HepG2 (cell line): ENCODE results near the gene CHST11. TPM values are rescaled to one million over a fixed set of nuclear protein-coding genes. Genes with fewer than 3 reads are reported as not detected.

Experiments used
- ATAC-seq: fragments of 200-7000 bp; cut with Tn5 transposase; 3 replicates; pipeline ENCODE4 v1.9.1; 2020; ENCODE audit warnings: mild to moderate bottlenecking, moderate library complexity
- BruUV-seq: library from RNA; stranded (reverse); fragments of 400-500 nt; replicated peaks from 2 replicates; lab custom pipeline; 2021; lab: Mats Ljungman, UMichigan
- CTCF ChIA-PET: fragments of 300-600 bp; formaldehyde crosslinking; extraction: SDS; loops from one replicate; lab custom pipeline; 2021; ENCODE audit warnings: low total read pairs, inconsistent platforms, low intra/inter-chr PET ratio; lab: Yijun Ruan, JAX
- POLR2A ChIA-PET: fragments of 350-600 bp; sonication (Branson Sonifier 250); formaldehyde crosslinking; loops from one replicate; lab custom pipeline; 2020; ENCODE audit warnings: antibody characterized with exemption, inconsistent platforms; lab: Yijun Ruan, JAX
- DNase-seq: peaks from one replicate; pipeline ENCODE4 v3.0.0-alpha.2; 2015; ENCODE audit warnings: low spot score
- FAIRE-seq: peaks from 3 replicates; lab custom pipeline; 2011; peaks lifted over from hg19 to GRCh38; lab: Jason Lieb, UNC
- H2AFZ ChIP-seq: one replicate; pipeline ENCODE4 v1.6.1; 2011; ENCODE audit warnings: low read length, inconsistent platforms
- H3K27ac ChIP-seq: fragments of 300-600 bp; 3 replicates; pipeline ENCODE4 v1.8.0; 2011; ENCODE audit warnings: mixed run types, mild to moderate bottlenecking, mixed read lengths, low read length, inconsistent platforms; ENCODE audit not compliant: insufficient read depth; ENCODE audit errors: extremely low read length
- H3K27me3 ChIP-seq, 2 experiments: fragments of 200-600 bp in 1 of 2; 2 replicates in 1 of 2; 3 replicates in 1 of 2; pipeline versions ENCODE4 v1.6.0 to v1.8.0; 2011; ENCODE audit warnings: low read length in 2 of 2, mild to moderate bottlenecking in 2 of 2, moderate library complexity in 2 of 2, inconsistent platforms in 1 of 2; ENCODE audit not compliant: insufficient read depth in 2 of 2, control insufficient read depth in 1 of 2
- H3K36me3 ChIP-seq, 2 experiments: fragments of 200-600 bp in 1 of 2; replicated peaks in 1 of 2; 2 replicates in 1 of 2; 3 replicates in 1 of 2; pipeline versions ENCODE4 v1.5.1 to v1.8.0; 2011; ENCODE audit warnings: low read length in 2 of 2, inconsistent platforms in 1 of 2; ENCODE audit not compliant: insufficient read depth in 2 of 2, control insufficient read depth in 1 of 2
- H3K4me1 ChIP-seq: 2 replicates; pipeline ENCODE4 v1.5.1; 2012; ENCODE audit warnings: low read length, inconsistent platforms; ENCODE audit not compliant: insufficient read depth
- H3K4me2 ChIP-seq: 2 replicates; pipeline ENCODE4 v1.6.0; 2011; ENCODE audit warnings: low read depth, low read length, inconsistent platforms
- H3K4me3 ChIP-seq, 3 experiments: fragments of 200-600 bp in 1 of 3; sonication (generic), shearing (Covaris generic) in 1 of 3; replicated peaks in 1 of 3; 2 replicates each; pipeline ENCODE4 v1.5.1; 2011 to 2016; ENCODE audit warnings: low read length in 3 of 3, inconsistent platforms in 2 of 3, low read depth in 2 of 3, mild to moderate bottlenecking in 2 of 3, control low read depth in 1 of 3, mixed read lengths in 1 of 3; ENCODE audit not compliant: insufficient read depth in 1 of 3
- H3K79me2 ChIP-seq: one replicate; pipeline ENCODE4 v1.6.1; 2011; ENCODE audit warnings: low read length, inconsistent platforms; ENCODE audit not compliant: insufficient read depth
- H3K9ac ChIP-seq: 2 replicates; pipeline ENCODE4 v1.6.0; 2011; ENCODE audit warnings: mild to moderate bottlenecking, low read depth, low read length, inconsistent platforms; ENCODE audit not compliant: insufficient read depth
- H3K9me3 ChIP-seq: 2 replicates; pipeline ENCODE4 v1.5.1; 2012; ENCODE audit warnings: mild to moderate bottlenecking, low read length
- H4K20me1 ChIP-seq: 2 replicates; pipeline ENCODE4 v1.6.0; 2011; ENCODE audit warnings: inconsistent platforms, mild to moderate bottlenecking, low read length, moderate library complexity; ENCODE audit not compliant: insufficient read depth
- CREB1 ChIP-seq, 2 experiments: fragments of 450-650 bp in 1 of 2; IDR thresholded peaks; 2 replicates each; pipeline ENCODE4 v1.6.1; 2016 to 2017; ENCODE audit warnings: control low read depth in 1 of 2, mild to moderate bottlenecking in 1 of 2, missing compliant biosample characterization in 1 of 2, missing genetic modification characterization in 1 of 2
- MAFK ChIP-seq, 2 experiments: IDR thresholded peaks in 1 of 2; conservative IDR thresholded peaks in 1 of 2; 2 replicates each; pipeline ENCODE4 v1.6.1; 2011; ENCODE audit warnings: improper control_type of control experiment in 2 of 2, low read length in 2 of 2
- PPARG ChIP-seq: conservative IDR thresholded peaks from 2 replicates; pipeline ENCODE4 v1.6.1; 2016; ENCODE audit warnings: missing biosample characterization, missing genetic modification reagents
- ZBTB39 ChIP-seq: sonication (generic); formaldehyde crosslinking; IDR thresholded peaks from 2 replicates; pipeline ENCODE4 v1.5.0; 2020; ENCODE audit warnings: missing genetic modification reagents
- ZFP36L2 ChIP-seq: sonication (generic); formaldehyde crosslinking; IDR thresholded peaks from 2 replicates; pipeline ENCODE4 v1.4.0; 2020; ENCODE audit warnings: missing genetic modification reagents
- WGBS: methylation state at CpG from one replicate; pipeline ENCODE4 v1.1.6; 2017; ENCODE audit warnings: low lambda C conversion rate; 5-methylcytosine and 5-hydroxymethylcytosine counted together
- in situ Hi-C: cut with HindIII; loops from 2 replicates; pipeline ENCODE4 v1.10.0; 2017; ENCODE audit warnings: low pct_unique_long_range_greater_than_20kb; ENCODE audit not compliant: extremely low pct_ligation_motif_present
- intact Hi-C: fragments of 100-400 bp; cut with micrococcal nuclease; formaldehyde crosslinking; loops from one replicate; pipeline ENCODE4 v1.10.0; 2022; ENCODE audit not compliant: unreplicated experiment
- polyA plus RNA-seq, 8 experiments: library from polyadenylated mRNA; depleted of rRNA in 3 of 8; stranded (reverse) in 7 of 8; unstranded in 1 of 8; fragments of >200 nt; fragmentation: Illumina TruSeq in 4 of 8; extraction: Trizol in 4 of 8; gene quantifications; 2 replicates each; pipeline versions ENCODE4 v1.2.1 to v1.2.3, GENCODE V29; 2011 to 2016; ENCODE audit warnings: low read depth in 4 of 8, missing spikeins in 1 of 8, mixed read lengths in 1 of 8; ENCODE audit not compliant: insufficient read depth in 1 of 8
- total RNA-seq, 5 experiments: library from RNA; depleted of rRNA; stranded (reverse); fragments of >200 nt; fragmentation: Illumina TruSeq; extraction: Trizol; gene quantifications; 2 replicates each; pipeline ENCODE4 v1.2.3, GENCODE V29; 2016; ENCODE audit warnings: low read depth in 1 of 5

CHST11 gene
- total and polyA plus RNA-seq, 2 of the 13 experiments (the other 11 are each of a cell fraction or from before 2014, with no cell fraction given) = 0.15 TPM; not detected in 1

GRCh38 chr12:104598342-104599271, 141.9 kb downstream of the CHST11 start:
- BruUV-seq = no TSS peak
- Histone ChIP-seq H3K4me2 (no peak overlapping the region), H3K36me3 (no peaks in the 10 kb centered on the region), H3K27ac (no peak overlapping the region), H2AFZ (no peak overlapping the region), H3K9me3 (no peaks in the 10 kb centered on the region), H4K20me1 (no peaks in the 10 kb centered on the region), H3K9ac (no peak overlapping the region), H3K4me3 (no peak overlapping the region), H3K79me2 (no peaks in the 10 kb centered on the region), H3K27me3 (peaks cover 2 to 10% of the 10 kb centered on the region in 2 experiments; a peak in 2 of 5 replicates), H3K4me1 (no peaks in the 10 kb centered on the region)
- no peak for TF ChIP-seq ZBTB39 (CRISPR knock-in tag)
- no peak for TF ChIP-seq PPARG (CRISPR knock-in tag)
- TF ChIP-seq CREB1 (IDR thresholded peaks at IDR 0.05) = no peak
- no peak for TF ChIP-seq CREB1 (CRISPR knock-in tag; IDR thresholded peaks at IDR 0.05)
- TF ChIP-seq MAFK (conservative IDR thresholded peaks at IDR 0.05 in 1 of 2, IDR thresholded peaks at IDR 0.05 in 1 of 2; ENCODE audit: low read length in 2 of 2) = no peak
- TF ChIP-seq ZFP36L2 (CRISPR knock-in tag) = no peak
- WGBS = 55% methylated on average over 7 of the region's 15 CpGs
- POLR2A ChIA-PET = no interaction called here
- CTCF ChIA-PET = no interaction called here
- intact Hi-C loops (no loop called here), in situ Hi-C loops (no loop called here)
- no peak for ATAC-seq
- FAIRE-seq = no peak
- DNase-seq = no peak
